ENCODE measurements around the gene SEBOX.
A peak's percentile ranks its signal among the peaks of the same experiment; 100 is the strongest.

Gene SEBOX

GRCh38 chr17:28364665-28365363 is at the start of gene SEBOX:
SEBOX (minus strand) TSS chr17:28365199; CDS start chr17:28365151, 48 bp downstream.
- no peak for DNase-seq (ENCODE audit: low read depth in 2 of 2)

GRCh38 chr17:28413804-28414203 is 48.8 kb upstream of the SEBOX start:
- DNase-seq (ENCODE audit: low read depth in 2 of 2): no peak

- DNase-seq (ENCODE audit: low read depth in 2 of 2): no peak
These were observed 47.1 kb upstream of the SEBOX start for GRCh38 chr17:28412099-28412498.

GRCh38 chr17:28407974-28408306 is 42.9 kb upstream of the SEBOX start:
- no peak for DNase-seq (ENCODE audit: low read depth in 2 of 2)

DNA sequence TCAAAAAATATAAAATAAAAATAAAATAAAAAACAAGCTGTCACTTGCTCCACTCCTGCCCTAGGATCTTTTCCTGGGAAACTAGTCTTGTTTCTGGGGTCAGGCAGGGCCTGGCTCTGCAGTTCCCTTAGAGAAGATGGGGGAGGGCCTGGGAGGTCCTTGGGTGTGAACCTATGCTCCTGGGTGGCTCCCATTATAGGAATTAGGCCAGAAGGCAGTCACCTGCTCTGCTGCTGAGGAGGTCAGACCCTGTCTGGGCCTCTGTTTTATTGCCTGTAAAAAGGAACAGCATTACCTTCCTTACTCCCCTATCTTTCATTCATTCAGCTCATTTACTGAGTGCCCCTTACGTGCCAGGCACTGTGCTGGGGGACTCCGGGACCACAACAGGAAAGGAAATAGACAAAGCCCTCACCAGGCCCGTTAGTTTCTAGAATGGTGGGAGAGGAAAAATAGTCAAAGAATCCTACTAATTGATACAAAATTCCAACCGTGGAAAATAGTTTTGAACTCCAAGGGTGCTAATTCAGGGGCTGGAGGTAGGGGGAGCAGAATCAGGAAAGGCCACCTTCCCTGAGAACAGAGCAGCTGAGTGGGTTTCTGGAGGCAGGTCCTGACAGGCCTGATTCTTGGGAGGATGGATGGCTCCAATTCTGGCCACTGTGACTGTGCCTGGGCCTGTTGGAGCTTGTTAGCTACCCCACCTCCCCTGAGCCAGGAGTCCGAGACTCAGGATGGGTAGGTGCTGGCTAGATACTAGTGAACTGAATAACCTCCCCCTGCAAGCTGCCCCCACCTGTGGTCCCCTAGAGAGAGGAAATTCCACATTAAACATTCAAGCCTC is 42.4 kb upstream of the SEBOX start:
- no peak for DNase-seq (ENCODE audit: low read depth in 2 of 2)

- DNase-seq (ENCODE audit: low read depth in 2 of 2): no peak
These were observed 41.4 kb upstream of the SEBOX start for GRCh38 chr17:28406473-28406814.

- peak; percentile 60 to 62 for DNase-seq (ENCODE audit: low read depth in 2 of 2)
These were observed 40.9 kb upstream of the SEBOX start, which contains the start of gene SLC46A1 for GRCh38 chr17:28405632-28406472. SLC46A1 (minus strand) TSS chr17:28406212; CDS start chr17:28406114, 98 bp downstream.

DNA sequence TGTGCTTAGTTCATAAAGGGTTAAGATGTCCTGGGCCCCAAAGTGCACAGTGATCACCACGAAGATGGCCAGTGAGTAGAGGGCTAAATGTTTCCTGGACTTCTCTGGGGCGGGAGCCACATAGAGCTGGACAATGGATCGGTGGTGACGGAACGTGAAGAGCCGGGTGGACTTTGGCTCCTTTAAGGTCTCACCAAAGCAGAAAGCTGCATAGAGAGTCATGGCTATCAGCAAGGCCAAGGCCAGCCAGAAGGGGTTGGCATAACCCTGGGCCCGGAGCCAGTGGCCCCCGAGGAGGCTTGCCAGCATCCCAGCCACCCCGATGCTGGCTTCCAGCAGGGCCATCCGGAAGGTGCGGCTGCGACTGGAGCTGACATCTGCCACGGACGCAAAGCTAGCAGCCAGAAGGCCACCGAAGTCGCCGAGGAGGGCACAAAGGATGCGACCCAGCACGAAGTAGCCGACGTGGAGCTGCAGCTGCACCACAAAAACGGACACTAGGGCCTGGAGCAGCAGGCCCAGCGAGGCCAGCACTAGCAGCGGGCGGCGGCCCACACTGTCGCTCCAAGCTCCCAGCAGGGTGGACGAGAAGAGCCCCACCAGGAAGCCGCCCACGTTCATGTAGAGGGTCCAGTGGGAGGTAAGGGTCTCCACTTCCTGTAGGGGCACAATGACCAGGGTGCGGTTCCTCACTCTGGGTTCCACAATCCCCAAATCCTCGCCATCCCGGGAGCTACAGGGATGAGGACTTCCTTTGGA is 40.0 kb upstream of the SEBOX start:
- DNase-seq (ENCODE audit: low read depth in 2 of 2): no peak

- no peak for DNase-seq (ENCODE audit: low read depth in 2 of 2)
These were observed 39.4 kb upstream of the SEBOX start for GRCh38 chr17:28404461-28404811.

- DNase-seq (ENCODE audit: low read depth in 2 of 2): no peak
These were observed 39.0 kb upstream of the SEBOX start for GRCh38 chr17:28404007-28404406.

GRCh38 chr17:28402844-28403243 is 37.8 kb upstream of the SEBOX start:
- DNase-seq (ENCODE audit: low read depth in 2 of 2): no peak

DNA sequence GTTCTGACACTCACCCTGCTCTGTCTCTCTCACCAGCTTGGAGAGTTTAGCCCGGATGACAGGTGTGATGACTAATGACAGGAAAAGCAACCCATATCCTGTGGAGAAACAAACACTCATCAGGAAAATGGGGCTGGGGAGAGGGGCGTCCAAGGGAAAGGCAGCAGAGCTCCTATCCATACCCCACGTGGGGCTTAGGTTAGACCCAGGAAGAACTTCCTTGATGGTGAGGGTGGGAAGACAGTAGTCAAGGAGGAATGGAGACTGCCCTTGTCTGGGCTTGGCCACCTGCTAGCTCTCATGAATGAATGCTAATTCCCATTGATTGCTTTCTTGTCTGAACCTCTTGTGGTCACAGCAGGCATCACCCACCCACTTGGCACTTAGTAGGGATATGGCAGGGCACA is 37.2 kb upstream of the SEBOX start:
- DNase-seq (ENCODE audit: low read depth in 2 of 2): no peak

DNA sequence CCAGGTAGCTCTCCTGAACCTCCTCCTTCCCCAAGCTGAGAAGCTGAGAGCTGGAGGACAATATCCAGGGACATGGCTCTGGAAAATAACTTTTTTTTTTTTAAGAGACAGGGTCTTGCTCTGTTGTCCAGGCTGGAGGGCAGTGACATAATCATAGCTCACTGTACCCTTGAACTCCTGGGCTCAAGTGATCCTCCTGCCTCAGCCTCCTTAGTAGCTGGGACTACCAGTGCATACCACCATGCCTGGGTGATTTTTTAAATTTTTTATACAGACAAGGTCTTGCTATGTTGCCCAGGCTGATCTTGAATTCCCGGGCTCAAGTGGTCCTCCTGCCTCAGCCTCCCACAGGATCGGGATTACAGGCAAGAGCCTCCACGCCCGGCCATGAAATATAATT is 34.8 kb upstream of the SEBOX start:
- no peak for DNase-seq (ENCODE audit: low read depth in 2 of 2)

DNA sequence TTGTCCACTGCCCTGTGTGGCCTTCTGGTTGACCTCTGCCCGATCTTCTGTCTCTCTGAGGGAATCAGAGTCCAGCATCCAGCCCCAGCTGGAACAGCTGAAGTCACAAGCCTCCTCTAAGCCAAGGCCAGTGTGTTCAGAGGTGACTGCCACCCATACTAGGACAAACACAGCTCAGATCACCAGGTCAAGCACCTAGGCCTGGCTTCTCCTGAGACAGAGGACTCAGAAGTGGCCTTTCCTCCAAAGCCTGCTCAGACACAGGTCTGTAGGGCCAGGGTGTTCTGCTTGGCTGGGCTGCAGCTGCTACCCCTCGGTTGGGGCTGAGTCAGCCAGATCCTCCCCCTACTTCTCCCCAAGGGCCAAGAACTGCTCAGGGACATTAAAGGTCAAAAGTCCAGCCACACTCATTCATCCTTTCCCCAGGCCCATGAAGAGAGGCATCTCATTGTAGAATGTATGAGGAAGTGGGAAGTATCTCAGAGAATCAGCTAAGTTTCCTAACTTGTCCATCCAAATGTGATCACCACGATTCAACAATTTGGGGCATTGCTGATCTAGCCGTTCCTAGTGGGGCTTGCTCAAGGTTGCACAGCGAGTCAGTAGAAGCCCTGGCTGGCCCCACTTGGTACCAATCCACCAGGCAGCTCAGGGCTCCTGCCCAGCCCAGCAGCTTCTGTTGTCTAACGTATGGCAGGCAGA is 33.4 kb upstream of the SEBOX start:
- DNase-seq (ENCODE audit: low read depth in 2 of 2): no peak

DNA sequence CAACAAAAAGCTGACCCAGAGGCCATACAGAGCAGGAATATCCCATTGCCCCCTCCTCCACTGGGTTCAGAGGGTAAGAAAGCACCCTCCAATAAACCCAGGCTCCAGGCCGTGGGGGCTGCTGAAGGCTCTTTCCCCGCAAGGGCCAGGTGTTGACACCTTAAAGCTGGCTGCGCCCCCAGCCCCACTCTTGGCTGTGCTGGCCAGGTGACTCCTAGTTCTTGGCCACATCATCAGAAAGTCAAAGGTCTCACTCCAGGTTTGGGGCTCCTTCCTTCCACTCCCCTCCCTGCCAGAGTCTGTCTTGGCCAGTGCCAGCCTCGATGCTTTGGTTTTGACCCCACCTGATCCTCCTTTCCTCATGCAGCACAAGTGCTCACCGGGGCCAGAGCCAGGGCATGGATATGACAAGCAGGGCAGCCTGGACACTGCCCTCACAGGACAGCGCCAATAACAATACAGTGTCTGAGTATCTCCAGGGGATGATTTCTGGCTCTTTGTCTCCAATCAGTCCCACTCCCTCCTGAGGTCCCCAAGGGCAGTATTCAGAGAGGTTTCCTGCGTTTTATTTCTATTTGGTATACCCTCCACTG is 32.8 kb upstream of the SEBOX start:
- no peak for DNase-seq (ENCODE audit: low read depth in 2 of 2)

DNA sequence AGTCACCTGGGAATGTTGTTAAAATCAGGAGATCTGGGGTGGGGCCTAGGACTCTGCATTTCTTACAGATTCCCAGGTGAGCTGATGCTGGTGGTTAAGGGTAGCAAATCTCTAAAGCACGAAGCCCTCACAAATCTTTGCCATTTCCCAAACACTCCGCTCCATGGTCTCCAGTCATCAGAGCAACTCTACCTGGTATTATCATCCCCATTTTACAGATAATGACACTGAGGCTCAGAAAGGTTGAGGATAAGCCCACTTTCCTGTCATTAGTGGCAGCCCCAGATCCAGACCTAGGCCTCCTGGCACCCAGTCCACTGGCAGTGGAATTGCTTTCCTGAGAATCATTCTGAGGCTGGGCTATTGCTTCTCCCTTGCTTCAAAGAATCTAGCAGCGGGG is 32.3 kb upstream of the SEBOX start:
- no peak for DNase-seq (ENCODE audit: low read depth in 2 of 2)

DNA sequence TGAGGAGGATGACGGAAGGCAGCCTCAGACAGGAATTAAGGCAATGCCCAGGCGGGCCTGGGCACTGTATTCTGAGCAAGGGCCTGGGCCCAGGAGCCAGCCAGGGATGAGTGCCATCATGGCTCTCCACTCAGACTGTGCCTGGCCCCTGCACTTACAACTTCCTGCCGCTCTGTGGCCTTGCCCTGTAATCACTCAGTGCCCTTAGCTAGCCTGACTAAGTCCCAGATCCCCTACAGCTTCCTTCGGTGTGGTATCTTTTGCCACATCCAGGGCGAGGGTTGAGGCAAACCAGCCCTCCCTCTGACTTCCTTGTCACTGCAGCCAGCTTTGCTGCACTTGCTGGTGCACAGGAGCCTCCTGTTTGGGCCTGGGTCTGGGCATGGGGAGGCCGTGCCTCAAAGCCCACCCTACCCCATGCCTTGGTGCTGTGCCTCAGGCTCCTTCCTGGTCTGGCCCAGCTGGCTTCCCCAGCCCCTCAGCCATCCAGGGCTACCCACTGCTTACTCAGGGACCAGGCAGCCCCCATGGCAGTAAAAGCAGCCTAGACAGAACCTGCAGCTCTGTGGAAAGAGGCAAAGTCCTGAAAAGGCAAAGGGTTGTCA is 31.7 kb upstream of the SEBOX start:
- no peak for DNase-seq (ENCODE audit: low read depth in 2 of 2)

- no peak for DNase-seq (ENCODE audit: low read depth in 2 of 2)
These were observed 31.0 kb upstream of the SEBOX start for GRCh38 chr17:28395968-28396367.

- DNase-seq (ENCODE audit: low read depth in 2 of 2): no peak
These were observed 30.4 kb upstream of the SEBOX start for GRCh38 chr17:28395426-28395825.

Measured in stimulated activated CD4-positive, alpha-beta T cell treated with anti-CD3 and anti-CD28 coated beads, Interleukin-4, amount 100 ng/mL, for 48 hours (primary cell).